Hepatocyte (in vitro differentiated cells): ENCODE results near the gene PIEZO1. TPM values are rescaled to one million over a fixed set of nuclear protein-coding genes. Genes with fewer than 3 reads are reported as not detected.

Experiments used
- DNase-seq: peaks from one replicate; pipeline ENCODE4 v3.0.0-alpha.2; 2016; ENCODE audit warnings: low spot score
- H2AFZ ChIP-seq: fragments of 200-600 bp; sonication (generic); 2 replicates; pipeline ENCODE4 v1.6.0; 2016; ENCODE audit warnings: antibody characterized with exemption, mild to moderate bottlenecking
- H3K27ac ChIP-seq: fragments of 200-600 bp; sonication (generic); 2 replicates; pipeline ENCODE4 v1.5.1; 2016; ENCODE audit warnings: mild to moderate bottlenecking
- H3K27me3 ChIP-seq: fragments of 200-600 bp; sonication (generic); 2 replicates; pipeline ENCODE4 v1.6.1; 2016
- H3K36me3 ChIP-seq: fragments of 200-600 bp; sonication (generic); replicated peaks from 2 replicates; pipeline ENCODE4 v1.5.1; 2016; ENCODE audit warnings: low read depth; ENCODE audit not compliant: insufficient read depth
- H3K4me1 ChIP-seq: fragments of 200-600 bp; sonication (generic); 2 replicates; pipeline ENCODE4 v1.5.1; 2016; ENCODE audit warnings: mild to moderate bottlenecking, moderate library complexity; ENCODE audit not compliant: insufficient read depth
- H3K4me2 ChIP-seq: fragments of 200-600 bp; sonication (generic); 2 replicates; pipeline ENCODE4 v1.6.0; 2016
- H3K4me3 ChIP-seq: fragments of 200-600 bp; sonication (generic); 2 replicates; pipeline ENCODE4 v1.5.1; 2016; ENCODE audit warnings: mild to moderate bottlenecking
- H3K79me2 ChIP-seq: fragments of 200-600 bp; sonication (generic); 2 replicates; pipeline ENCODE4 v1.6.0; 2017; ENCODE audit warnings: mild to moderate bottlenecking
- H3K9me2 ChIP-seq: fragments of 200-600 bp; sonication (generic); replicated peaks from 2 replicates; pipeline ENCODE4 v1.6.0; 2017; ENCODE audit warnings: mild to moderate bottlenecking; ENCODE audit not compliant: insufficient read depth
- H3K9me3 ChIP-seq: fragments of 200-600 bp; sonication (generic); 2 replicates; pipeline ENCODE4 v1.5.1; 2016; ENCODE audit warnings: low read depth, mild to moderate bottlenecking
- H4K20me1 ChIP-seq: fragments of 200-600 bp; sonication (generic); 2 replicates; pipeline ENCODE4 v1.6.0; 2016; ENCODE audit warnings: mild to moderate bottlenecking; ENCODE audit not compliant: insufficient read depth, poor library complexity, severe bottlenecking
- CTCF ChIP-seq: fragments of 200-600 bp; sonication (generic); IDR thresholded peaks from 2 replicates; pipeline ENCODE4 v1.5.1; 2016; ENCODE audit warnings: antibody characterized with exemption, mild to moderate bottlenecking; ENCODE audit not compliant: poor library complexity
- EZH2 ChIP-seq: fragments of 200-600 bp; sonication (generic); IDR thresholded peaks from 2 replicates; pipeline ENCODE4 v1.6.1; 2016; ENCODE audit warnings: antibody characterized with exemption, mild to moderate bottlenecking, borderline replicate concordance
- EZH2phosphoT487 ChIP-seq: fragments of 200-600 bp; sonication (generic); IDR thresholded peaks from one replicate; pipeline ENCODE4 v1.6.1; 2018; ENCODE audit warnings: antibody characterized with exemption, mild to moderate bottlenecking, low read depth, moderate library complexity; ENCODE audit not compliant: unreplicated experiment, severe bottlenecking
- WGBS: methylation state at CpG from one replicate; pipeline ENCODE4 v1.1.6; 2016; ENCODE audit warnings: low lambda C conversion rate; ENCODE audit errors: missing lambda C conversion rate; 5-methylcytosine and 5-hydroxymethylcytosine counted together
- polyA plus RNA-seq: library from polyadenylated mRNA; unstranded; fragments of >200 nt; fragmentation: Nextera tagmentation; extraction: Ambion mirVana; gene quantifications from 2 replicates; pipeline ENCODE4 v1.2.1, GENCODE V29; 2016
- total RNA-seq: library from RNA; depleted of rRNA; stranded (reverse); fragments of >200 nt; gene quantifications from 2 replicates; pipeline ENCODE4 v1.2.3, GENCODE V29; 2014

Gene PIEZO1
- total and polyA plus RNA-seq, 2 experiments from 2014 or later, result 70.6 to 77.0 TPM

- Histone ChIP-seq H3K9me2 (no peaks in the 10 kb centered on the region), H3K27me3 (no peaks in the 10 kb centered on the region), H2AFZ (no peak overlapping the region), H3K27ac (no peak overlapping the region), H4K20me1 (peaks cover 6% of the 10 kb centered on the region), H3K4me3 (no peak overlapping the region), H3K4me1 (peaks cover 24% of the 10 kb centered on the region), H3K36me3 (no peaks in the 10 kb centered on the region), H3K79me2 (peaks cover 29% of the 10 kb centered on the region), H3K9me3 (no peaks in the 10 kb centered on the region), H3K4me2 (no peak overlapping the region)
- DNase-seq, result no peak
- 92% methylated on average over 26 of the region's 26 CpGs for WGBS
- TF ChIP-seq EZH2phosphoT487 (no peak), EZH2 (no peak), CTCF (no peak)
Observed at GRCh38 chr16:88807626-88808453, 22.8 kb upstream of the PIEZO1 start.

- Histone ChIP-seq H3K9me2 (no peaks in the 10 kb centered on the region), H3K27ac (no peak overlapping the region), H3K79me2 (peaks cover 29% of the 10 kb centered on the region), H2AFZ (no peak overlapping the region), H3K4me1 (peaks cover 22% of the 10 kb centered on the region), H3K36me3 (no peaks in the 10 kb centered on the region), H3K9me3 (no peaks in the 10 kb centered on the region), H3K4me2 (no peak overlapping the region), H3K4me3 (no peak overlapping the region), H3K27me3 (no peaks in the 10 kb centered on the region), H4K20me1 (peaks cover 6% of the 10 kb centered on the region)
- DNase-seq, result no peak
- WGBS, result 96% methylated on average over 24 of the region's 24 CpGs
- TF ChIP-seq EZH2phosphoT487 (no peak), EZH2 (no peak), CTCF (no peak)
Observed at GRCh38 chr16:88807142-88807625, 22.2 kb upstream of the PIEZO1 start.

GRCh38 chr16:88806491-88807111 lies 21.6 kb upstream of the PIEZO1 start:
- no peak overlapping the region for H3K4me3 ChIP-seq
- peaks cover 6% of the 10 kb centered on the region for H4K20me1 ChIP-seq
- no peak for TF ChIP-seq EZH2phosphoT487
- TF ChIP-seq CTCF, result no peak
- TF ChIP-seq EZH2, result no peak
- no peak overlapping the region for H3K4me2 ChIP-seq
- H3K4me1 ChIP-seq, result peaks cover 22% of the 10 kb centered on the region
- no peak overlapping the region for H2AFZ ChIP-seq
- no peaks in the 10 kb centered on the region for H3K27me3 ChIP-seq
- H3K9me3 ChIP-seq, result no peaks in the 10 kb centered on the region
- H3K36me3 ChIP-seq, result no peaks in the 10 kb centered on the region
- H3K79me2 ChIP-seq, result peaks cover 29% of the 10 kb centered on the region
- no peak for DNase-seq
- H3K9me2 ChIP-seq, result no peaks in the 10 kb centered on the region
- no peak overlapping the region for H3K27ac ChIP-seq
- 94% methylated on average over 26 of the region's 27 CpGs for WGBS
